ENCODE results near the gene KIFC3. TPM values are rescaled to one million over a fixed set of nuclear protein-coding genes. Genes with fewer than 3 reads are reported as not detected.

Gene KIFC3
- total and polyA plus RNA-seq, 7 experiments from 2014 or later: 0.73 to 9.2 (median 1.6) TPM; not detected in 3

GRCh38 chr16:57788252-57788841 lies 13.9 kb downstream of the KIFC3 start:
- Mint-ChIP-seq H3K27me3 (peaks cover 0 to 2% (median 0%) of the 10 kb centered on the region in 5 donors), H3K27ac (no peak overlapping the region), H3K4me3 (no peak overlapping the region), H3K36me3 (no peaks in the 10 kb centered on the region), H3K9me3 (peaks cover 0 to 2% (median 0%) of the 10 kb centered on the region in 11 donors), H3K4me1 (no peaks in the 10 kb centered on the region)
- no peak overlapping the region for H3K4me3 ChIP-seq (ENCODE audit: low read length)
- no peak for ATAC-seq
- ChIA-PET CTCF (no interaction called here), POLR2A (no interaction called here)
- H3K4me1 ChIP-seq (ENCODE audit: control insufficient read depth in 2 of 2, insufficient read depth in 2 of 2, low read length in 2 of 2): no peaks in the 10 kb centered on the region
- no peaks in the 10 kb centered on the region for H3K36me3 ChIP-seq (ENCODE audit: control insufficient read depth in 2 of 3, insufficient read depth in 3 of 3, low read length in 3 of 3)
- no peak overlapping the region for H3K27ac ChIP-seq (ENCODE audit: low read depth, low read length)
- no peaks in the 10 kb centered on the region for H3K27me3 ChIP-seq (ENCODE audit: control insufficient read depth in 2 of 2, insufficient read depth in 2 of 2, low read length in 2 of 2)
- intact Hi-C loops (cut with micrococcal nuclease): no loop called here
- no peaks in the 10 kb centered on the region for H3K9me3 ChIP-seq (ENCODE audit: control insufficient read depth in 2 of 3, low read length in 3 of 3)
- DNase-seq: no peak

GRCh38 chr16:57787519-57787905 lies 14.8 kb downstream of the KIFC3 start:
- no peak for ATAC-seq
- Mint-ChIP-seq H3K4me3 (no peak overlapping the region), H3K4me1 (no peaks in the 10 kb centered on the region), H3K27ac (no peak overlapping the region), H3K36me3 (no peaks in the 10 kb centered on the region), H3K27me3 (peaks cover 0 to 2% (median 0%) of the 10 kb centered on the region in 5 donors), H3K9me3 (peaks cover 0 to 2% (median 0%) of the 10 kb centered on the region in 11 donors)
- no peaks in the 10 kb centered on the region for H3K36me3 ChIP-seq (ENCODE audit: control insufficient read depth in 2 of 3, insufficient read depth in 3 of 3, low read length in 3 of 3)
- intact Hi-C loops (cut with micrococcal nuclease): no loop called here
- no peak for DNase-seq
- POLR2A ChIA-PET: no interaction called here
- CTCF ChIA-PET: no interaction called here
- H3K27ac ChIP-seq (ENCODE audit: low read depth, low read length): no peak overlapping the region
- H3K27me3 ChIP-seq (ENCODE audit: control insufficient read depth in 2 of 2, insufficient read depth in 2 of 2, low read length in 2 of 2): no peaks in the 10 kb centered on the region
- no peaks in the 10 kb centered on the region for H3K4me1 ChIP-seq (ENCODE audit: control insufficient read depth in 2 of 2, insufficient read depth in 2 of 2, low read length in 2 of 2)
- H3K9me3 ChIP-seq (ENCODE audit: control insufficient read depth in 2 of 3, low read length in 3 of 3): no peaks in the 10 kb centered on the region
- no peak overlapping the region for H3K4me3 ChIP-seq (ENCODE audit: low read length)

GRCh38 chr16:57786632-57787518 lies 15.4 kb downstream of the KIFC3 start:
- H3K27me3 Mint-ChIP-seq: no peaks in the 10 kb centered on the region
- no peak for DNase-seq
- CTCF ChIA-PET: no interaction called here

GRCh38 chr16:57785924-57786323 lies 16.4 kb downstream of the KIFC3 start:
- CTCF ChIA-PET: no interaction called here
- H3K4me1 Mint-ChIP-seq: no peaks in the 10 kb centered on the region

More at GRCh38 chr16:57786632-57787518, 15.4 kb downstream of the KIFC3 start:
- Mint-ChIP-seq H3K9me3 (peaks cover 0 to 1% (median 0%) of the 10 kb centered on the region in 11 donors), H3K36me3 (no peaks in the 10 kb centered on the region), H3K4me3 (no peak overlapping the region), H3K4me1 (no peaks in the 10 kb centered on the region), H3K27ac (no peak overlapping the region)
- Histone ChIP-seq H3K4me1 (ENCODE audit: control insufficient read depth in 2 of 2, insufficient read depth in 2 of 2, low read length in 2 of 2) (no peaks in the 10 kb centered on the region), H3K9me3 (ENCODE audit: control insufficient read depth in 2 of 3, low read length in 3 of 3) (no peaks in the 10 kb centered on the region), H3K36me3 (ENCODE audit: control insufficient read depth in 2 of 3, insufficient read depth in 3 of 3, low read length in 3 of 3) (no peaks in the 10 kb centered on the region), H3K27ac (ENCODE audit: low read depth, low read length) (no peak overlapping the region), H3K4me3 (ENCODE audit: low read length) (no peak overlapping the region), H3K27me3 (ENCODE audit: control insufficient read depth in 2 of 2, insufficient read depth in 2 of 2, low read length in 2 of 2) (no peaks in the 10 kb centered on the region)
- ATAC-seq: no peak
- intact Hi-C loops (cut with micrococcal nuclease): no loop called here
- POLR2A ChIA-PET: no interaction called here

GRCh38 chr16:57785385-57785784 lies 16.9 kb downstream of the KIFC3 start:
- intact Hi-C loops (cut with micrococcal nuclease): no loop called here
- Histone ChIP-seq H3K36me3 (ENCODE audit: control insufficient read depth in 2 of 3, insufficient read depth in 3 of 3, low read length in 3 of 3) (no peaks in the 10 kb centered on the region), H3K9me3 (ENCODE audit: control insufficient read depth in 2 of 3, low read length in 3 of 3) (no peaks in the 10 kb centered on the region), H3K27ac (ENCODE audit: low read depth, low read length) (no peak overlapping the region), H3K27me3 (ENCODE audit: control insufficient read depth in 2 of 2, insufficient read depth in 2 of 2, low read length in 2 of 2) (no peaks in the 10 kb centered on the region), H3K4me1 (ENCODE audit: control insufficient read depth in 2 of 2, insufficient read depth in 2 of 2, low read length in 2 of 2) (no peaks in the 10 kb centered on the region), H3K4me3 (ENCODE audit: low read length) (no peak overlapping the region)
- DNase-seq (no peak), ATAC-seq (no peak)
- ChIA-PET CTCF (no interaction called here), POLR2A (no interaction called here)
- no peaks in the 10 kb centered on the region for H3K36me3 Mint-ChIP-seq
- H3K4me1 Mint-ChIP-seq: no peaks in the 10 kb centered on the region
- peaks cover 0 to 1% (median 0%) of the 10 kb centered on the region in 11 donors for H3K9me3 Mint-ChIP-seq
- no peak overlapping the region for H3K4me3 Mint-ChIP-seq
- no peaks in the 10 kb centered on the region for H3K27me3 Mint-ChIP-seq
- no peak overlapping the region for H3K27ac Mint-ChIP-seq

More at GRCh38 chr16:57785924-57786323, 16.4 kb downstream of the KIFC3 start:
- no peak overlapping the region for H3K27ac Mint-ChIP-seq
- H3K4me3 Mint-ChIP-seq: no peak overlapping the region
- H3K36me3 Mint-ChIP-seq: no peaks in the 10 kb centered on the region
- no peaks in the 10 kb centered on the region for H3K27me3 Mint-ChIP-seq
- H3K4me3 ChIP-seq (ENCODE audit: low read length): no peak overlapping the region
- intact Hi-C loops (cut with micrococcal nuclease): no loop called here
- POLR2A ChIA-PET: interaction anchor here (0.6 kb wide), 1 partner anchor 174 kb away, joined by 3 read pairs; no protein-coding TSS in a partner anchor
- H3K36me3 ChIP-seq (ENCODE audit: control insufficient read depth in 2 of 3, insufficient read depth in 3 of 3, low read length in 3 of 3): no peaks in the 10 kb centered on the region
- H3K4me1 ChIP-seq (ENCODE audit: control insufficient read depth in 2 of 2, insufficient read depth in 2 of 2, low read length in 2 of 2): no peaks in the 10 kb centered on the region
- DNase-seq (no peak), ATAC-seq (no peak)
- H3K27me3 ChIP-seq (ENCODE audit: control insufficient read depth in 2 of 2, insufficient read depth in 2 of 2, low read length in 2 of 2): no peaks in the 10 kb centered on the region
- no peaks in the 10 kb centered on the region for H3K9me3 ChIP-seq (ENCODE audit: control insufficient read depth in 2 of 3, low read length in 3 of 3)
- no peak overlapping the region for H3K27ac ChIP-seq (ENCODE audit: low read depth, low read length)
- peaks cover 0 to 1% (median 0%) of the 10 kb centered on the region in 11 donors for H3K9me3 Mint-ChIP-seq

GRCh38 chr16:57784334-57784733 lies 18.0 kb downstream of the KIFC3 start:
- Histone ChIP-seq H3K27ac (ENCODE audit: low read depth, low read length) (no peak overlapping the region), H3K9me3 (ENCODE audit: control insufficient read depth in 2 of 3, low read length in 3 of 3) (no peaks in the 10 kb centered on the region), H3K4me3 (ENCODE audit: low read length) (no peak overlapping the region), H3K4me1 (ENCODE audit: control insufficient read depth in 2 of 2, insufficient read depth in 2 of 2, low read length in 2 of 2) (no peaks in the 10 kb centered on the region), H3K27me3 (ENCODE audit: control insufficient read depth in 2 of 2, insufficient read depth in 2 of 2, low read length in 2 of 2) (no peaks in the 10 kb centered on the region), H3K36me3 (ENCODE audit: control insufficient read depth in 2 of 3, insufficient read depth in 3 of 3, low read length in 3 of 3) (no peaks in the 10 kb centered on the region)
- intact Hi-C loops (cut with micrococcal nuclease): no loop called here
- Mint-ChIP-seq H3K4me3 (no peak overlapping the region), H3K27me3 (no peaks in the 10 kb centered on the region), H3K9me3 (peaks cover 0 to 1% (median 0%) of the 10 kb centered on the region in 11 donors), H3K36me3 (no peaks in the 10 kb centered on the region), H3K4me1 (no peaks in the 10 kb centered on the region), H3K27ac (no peak overlapping the region)
- ChIA-PET CTCF (no interaction called here), POLR2A (no interaction called here)
- DNase-seq (no peak), ATAC-seq (no peak)

GRCh38 chr16:57783883-57784282 lies 18.4 kb downstream of the KIFC3 start:
- H3K36me3 Mint-ChIP-seq: no peaks in the 10 kb centered on the region

More at GRCh38 chr16:57783883-57784282, 18.4 kb downstream of the KIFC3 start:
- peaks cover 0 to 1% (median 0%) of the 10 kb centered on the region in 11 donors for H3K9me3 Mint-ChIP-seq
- no peak overlapping the region for H3K4me3 Mint-ChIP-seq
- ChIA-PET POLR2A (no interaction called here), CTCF (no interaction called here)
- Histone ChIP-seq H3K4me3 (ENCODE audit: low read length) (no peak overlapping the region), H3K36me3 (ENCODE audit: control insufficient read depth in 2 of 3, insufficient read depth in 3 of 3, low read length in 3 of 3) (no peaks in the 10 kb centered on the region), H3K4me1 (ENCODE audit: control insufficient read depth in 2 of 2, insufficient read depth in 2 of 2, low read length in 2 of 2) (no peaks in the 10 kb centered on the region), H3K9me3 (ENCODE audit: control insufficient read depth in 2 of 3, low read length in 3 of 3) (no peaks in the 10 kb centered on the region), H3K27ac (ENCODE audit: low read depth, low read length) (no peak overlapping the region), H3K27me3 (ENCODE audit: control insufficient read depth in 2 of 2, insufficient read depth in 2 of 2, low read length in 2 of 2) (no peaks in the 10 kb centered on the region)
- intact Hi-C loops (cut with micrococcal nuclease): no loop called here
- no peak overlapping the region for H3K27ac Mint-ChIP-seq
- no peak for DNase-seq
- ATAC-seq: no peak
- no peaks in the 10 kb centered on the region for H3K4me1 Mint-ChIP-seq
- no peaks in the 10 kb centered on the region for H3K27me3 Mint-ChIP-seq
